Activated T-cell treated with anti-CD3 and anti-CD28 coated beads, Interleukin-2, amount 50 U/mL, for 48 hours (primary cell): Measurements from ENCODE around the gene UGT1A1.
A peak's percentile ranks its signal among the peaks of the same experiment; 100 is the strongest.

ENCODE experiments used
- DNase-seq, 2 experiments: peaks; one replicate each; pipeline ENCODE4 v3.0.0-alpha.2; 2020

The UGT1A1 gene

GRCh38 chr2:233758849-233759248, 1.2 kb upstream of the UGT1A1 start:
- no peak for DNase-seq

DNA sequence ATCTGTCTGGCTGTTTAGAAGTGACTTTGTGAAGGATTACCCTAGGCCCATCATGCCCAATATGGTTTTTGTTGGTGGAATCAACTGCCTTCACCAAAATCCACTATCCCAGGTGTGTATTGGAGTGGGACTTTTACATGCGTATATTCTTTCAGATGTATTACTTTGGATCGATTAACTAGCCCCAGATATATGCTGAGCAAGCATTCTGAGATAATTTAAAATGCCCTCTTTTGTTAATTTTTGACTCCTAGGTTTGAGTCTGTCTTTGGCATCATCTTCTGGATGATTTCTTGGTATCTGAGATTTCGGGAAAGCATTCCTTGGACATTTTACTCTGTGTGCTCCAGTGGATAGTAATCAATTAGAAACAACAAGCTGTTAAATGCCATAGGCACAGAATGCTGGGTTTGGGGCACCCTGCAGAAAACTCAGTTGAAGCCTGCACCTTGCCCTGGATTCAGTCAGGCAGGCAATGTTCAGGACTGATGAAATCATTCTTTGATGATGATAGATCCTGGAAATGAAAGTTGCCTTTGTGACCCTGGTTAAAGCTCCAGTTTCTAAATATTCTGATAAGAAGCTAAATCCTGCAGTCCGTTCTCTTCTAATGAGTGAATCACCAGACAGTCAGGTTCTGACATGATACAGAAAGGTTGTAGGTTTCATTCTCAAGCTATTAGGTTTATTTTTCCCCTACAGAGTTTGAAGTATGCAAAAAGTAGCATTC, 1.1 kb downstream of the UGT1A1 start:
- no peak for DNase-seq

DNA sequence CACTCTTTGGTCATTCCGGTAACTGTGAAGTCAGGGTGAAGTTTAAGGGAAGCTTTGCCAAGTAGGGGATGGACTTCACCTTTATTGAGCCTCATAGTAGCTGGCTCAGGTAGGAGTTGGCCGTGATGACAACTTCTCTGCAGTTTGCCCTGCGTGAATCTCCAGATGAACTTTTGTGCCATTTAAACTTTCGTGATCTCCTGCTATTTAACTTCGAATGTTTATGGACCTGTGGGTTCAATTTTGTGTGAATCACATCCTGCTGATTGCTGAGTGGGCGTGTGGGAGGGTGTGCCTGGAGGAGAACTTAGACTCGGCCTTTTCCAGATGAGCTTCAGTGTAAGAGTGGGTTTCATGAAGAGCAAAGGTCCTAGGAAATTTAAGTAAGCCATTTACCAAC, 4.2 kb downstream of the UGT1A1 start:
- no peak for DNase-seq

- no peak for DNase-seq
These were observed 4.7 kb downstream of the UGT1A1 start for GRCh38 chr2:233764761-233765160.

DNA sequence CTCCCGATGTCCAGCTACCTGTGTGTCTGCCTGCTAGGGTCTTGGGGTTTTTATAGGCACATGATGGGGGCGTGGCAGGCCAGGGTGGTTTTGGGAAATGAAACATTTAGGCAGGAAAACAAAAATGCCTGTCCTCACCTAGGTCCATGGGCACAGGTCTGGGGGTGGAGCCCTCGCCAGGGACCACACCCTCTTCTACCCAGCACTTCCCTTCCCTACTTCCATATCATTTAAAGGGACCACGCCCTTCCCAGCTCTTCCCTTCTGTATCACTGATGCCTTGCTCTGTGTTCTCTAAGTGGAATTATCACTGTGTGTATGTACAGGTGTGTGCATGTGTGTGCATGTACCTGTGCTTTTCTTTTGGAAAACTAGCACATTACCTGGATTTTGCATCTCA, 6.3 kb downstream of the UGT1A1 start:
- DNase-seq = no peak

DNA sequence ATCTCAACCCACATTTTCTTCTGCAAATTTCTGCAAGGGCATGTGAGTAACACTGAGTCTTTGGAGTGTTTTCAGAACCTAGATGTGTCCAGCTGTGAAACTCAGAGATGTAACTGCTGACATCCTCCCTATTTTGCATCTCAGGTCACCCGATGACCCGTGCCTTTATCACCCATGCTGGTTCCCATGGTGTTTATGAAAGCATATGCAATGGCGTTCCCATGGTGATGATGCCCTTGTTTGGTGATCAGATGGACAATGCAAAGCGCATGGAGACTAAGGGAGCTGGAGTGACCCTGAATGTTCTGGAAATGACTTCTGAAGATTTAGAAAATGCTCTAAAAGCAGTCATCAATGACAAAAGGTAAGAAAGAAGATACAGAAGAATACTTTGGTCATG, 8.0 kb downstream of the UGT1A1 start:
- DNase-seq = no peak

GRCh38 chr2:233769260-233769659, 9.2 kb downstream of the UGT1A1 start:
- DNase-seq = no peak

DNA sequence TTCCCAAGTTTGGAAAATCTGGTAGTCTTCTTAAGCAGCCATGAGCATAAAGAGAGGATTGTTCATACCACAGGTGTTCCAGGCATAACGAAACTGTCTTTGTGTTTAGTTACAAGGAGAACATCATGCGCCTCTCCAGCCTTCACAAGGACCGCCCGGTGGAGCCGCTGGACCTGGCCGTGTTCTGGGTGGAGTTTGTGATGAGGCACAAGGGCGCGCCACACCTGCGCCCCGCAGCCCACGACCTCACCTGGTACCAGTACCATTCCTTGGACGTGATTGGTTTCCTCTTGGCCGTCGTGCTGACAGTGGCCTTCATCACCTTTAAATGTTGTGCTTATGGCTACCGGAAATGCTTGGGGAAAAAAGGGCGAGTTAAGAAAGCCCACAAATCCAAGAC, 12.1 kb downstream of the UGT1A1 start:
- DNase-seq = no peak

GRCh38 chr2:233772583-233772982, 12.5 kb downstream of the UGT1A1 start:
- no peak for DNase-seq

DNA sequence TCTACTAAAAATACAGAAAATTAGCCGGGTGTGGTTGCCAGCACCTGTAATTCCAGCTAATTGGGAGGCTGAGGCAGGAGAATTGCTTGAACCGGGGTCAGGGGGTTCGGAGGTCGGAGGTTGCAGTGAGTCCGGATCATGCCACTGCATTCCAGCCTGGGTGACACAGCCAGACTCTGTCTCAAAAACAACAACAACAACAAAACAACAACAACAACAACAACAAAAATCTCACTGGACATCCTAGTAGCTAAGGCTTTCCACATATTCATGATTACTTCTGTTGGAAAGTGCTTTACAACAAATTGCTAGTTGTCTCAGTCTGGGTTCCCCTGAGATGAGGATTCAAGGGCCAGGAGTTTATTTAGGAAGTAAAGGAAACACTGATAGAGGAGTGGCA, 13.8 kb downstream of the UGT1A1 start:
- no peak for DNase-seq

GRCh38 chr2:233775414-233775813, 15.3 kb downstream of the UGT1A1 start:
- DNase-seq = no peak

DNA sequence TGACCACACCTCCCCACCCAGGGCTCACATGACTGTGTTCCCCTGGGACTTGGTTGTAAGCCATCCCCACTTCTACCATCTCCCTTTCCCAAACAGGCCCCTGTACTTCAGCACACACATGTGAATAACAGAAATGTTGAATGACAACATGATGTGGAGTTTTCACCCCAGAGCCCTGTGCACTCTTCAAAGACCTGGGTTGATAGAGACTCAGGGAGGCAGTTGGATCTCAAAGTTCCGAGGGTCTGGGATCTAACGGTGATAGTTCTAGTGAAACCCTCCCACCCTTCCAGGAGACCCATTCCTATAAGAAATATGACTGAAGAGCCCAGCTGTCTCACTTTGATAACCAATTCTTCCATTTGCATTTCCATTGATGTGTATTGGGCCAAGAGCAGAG, 18.0 kb downstream of the UGT1A1 start, which contains the start of gene MROH2A:
MROH2A (plus strand) TSS at position 301 of the 400 bp plus-strand sequence. CDS start 1,029 bp downstream, outside the sequence.
- DNase-seq = no peak

- DNase-seq = no peak
These were observed 19.7 kb downstream of the UGT1A1 start for GRCh38 chr2:233779722-233780121.

GRCh38 chr2:233780771-233781170, 20.7 kb downstream of the UGT1A1 start:
- DNase-seq = no peak

- DNase-seq = no peak
These were observed 29.5 kb downstream of the UGT1A1 start for GRCh38 chr2:233789554-233789953.

DNA sequence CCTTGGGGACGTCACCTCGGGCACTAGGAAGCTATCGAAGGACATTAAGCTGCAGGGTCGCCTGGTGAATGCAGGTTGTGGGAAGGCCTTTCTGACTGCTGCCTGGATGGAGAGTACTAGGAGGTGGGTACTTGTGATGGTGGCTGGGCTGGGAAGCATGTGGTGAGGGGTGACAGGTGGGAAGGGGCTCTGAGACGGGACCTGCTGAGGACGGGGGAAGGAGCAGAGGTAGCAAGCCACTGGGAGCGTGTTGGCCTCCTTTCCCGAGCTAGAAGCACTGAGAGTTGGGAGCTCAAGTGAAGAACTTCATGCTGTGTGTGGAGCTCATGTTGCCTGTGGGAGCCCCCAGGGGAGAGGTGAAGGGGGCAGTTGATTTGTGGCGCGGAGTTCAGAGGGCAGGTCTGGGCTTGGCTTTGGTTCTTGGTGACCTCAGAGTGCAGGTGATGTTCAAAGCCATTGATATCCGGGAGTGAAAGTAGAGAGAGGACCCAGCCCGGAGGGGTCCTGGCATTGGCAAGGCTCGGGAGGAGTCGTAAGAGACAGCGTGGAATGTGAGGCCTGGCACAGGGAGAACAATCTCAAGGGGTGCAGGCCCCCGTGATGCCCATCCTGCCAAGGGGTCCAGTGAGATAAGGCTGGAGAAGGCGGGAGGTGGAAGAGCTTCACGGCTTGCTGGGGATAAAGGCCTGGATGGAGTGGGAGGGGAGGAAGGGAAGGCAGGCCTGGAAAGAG, 31.2 kb downstream of the UGT1A1 start:
- no peak for DNase-seq

DNA sequence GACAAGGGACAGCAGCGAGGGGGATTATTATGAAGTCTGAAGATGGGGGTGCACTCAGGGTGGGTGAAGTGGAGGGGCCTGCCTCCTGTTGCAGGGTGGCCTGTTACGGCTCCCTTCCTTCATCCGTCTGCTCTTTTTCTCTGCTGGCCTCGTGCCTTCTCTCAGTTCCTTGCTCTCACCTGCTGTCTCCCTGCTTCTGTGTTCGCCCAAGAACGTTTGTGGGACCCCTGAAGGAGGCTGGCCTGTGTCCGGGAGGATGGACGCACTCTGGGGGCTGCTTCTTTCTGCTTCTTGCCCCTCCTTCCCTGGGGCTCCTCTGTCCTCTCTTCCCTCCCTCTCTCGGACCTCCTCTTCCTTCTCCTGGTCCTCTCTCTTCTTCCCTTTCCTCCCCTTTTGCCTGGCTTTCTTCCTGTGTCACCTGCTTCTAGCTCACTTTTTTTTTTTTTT, 31.8 kb downstream of the UGT1A1 start:
- no peak for DNase-seq

- DNase-seq = no peak
These were observed 32.6 kb downstream of the UGT1A1 start for GRCh38 chr2:233792720-233793119.

DNA sequence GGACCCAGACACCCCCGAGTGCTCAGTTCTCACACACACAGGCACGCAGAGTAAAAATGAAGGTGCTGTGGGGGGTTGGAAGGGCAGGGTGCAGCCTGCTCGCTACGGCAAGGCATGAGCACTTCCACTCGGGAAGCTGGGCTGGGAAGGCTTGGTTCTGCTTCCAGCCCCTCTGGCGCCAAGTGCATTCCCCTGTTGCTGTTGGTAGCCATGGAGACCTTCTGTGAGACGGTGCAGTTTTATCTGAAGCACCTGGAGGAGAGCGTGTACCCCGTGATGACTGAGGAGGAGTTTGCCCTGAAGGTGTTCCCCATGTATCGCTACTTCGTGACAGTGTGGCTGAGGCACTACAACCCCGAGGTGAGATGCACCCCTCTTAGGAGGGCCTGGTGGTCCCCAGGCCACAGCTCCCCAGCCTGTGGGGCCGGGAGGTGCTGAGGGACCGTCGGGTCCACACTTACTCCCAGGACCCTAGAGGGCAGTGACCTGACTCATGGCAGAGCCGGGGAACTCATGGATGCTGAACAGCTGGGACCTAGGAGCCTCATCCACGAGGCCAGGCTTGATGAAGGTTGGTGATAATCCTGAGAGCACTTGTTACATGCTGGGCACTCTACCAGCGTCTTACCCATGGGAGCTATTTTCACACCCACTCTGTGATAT, 33.5 kb downstream of the UGT1A1 start:
- DNase-seq = no peak

GRCh38 chr2:233794128-233794658, 34.1 kb downstream of the UGT1A1 start:
- DNase-seq = no peak

- peak in 1 of 2 experiments; percentile 5 for DNase-seq
These were observed 35.7 kb downstream of the UGT1A1 start for GRCh38 chr2:233795735-233796171.

- DNase-seq = no peak
These were observed 36.2 kb downstream of the UGT1A1 start for GRCh38 chr2:233796254-233796653.

- peak; percentile 5 to 9 for DNase-seq
These were observed 38.4 kb downstream of the UGT1A1 start for GRCh38 chr2:233798335-233799086.
